Germinal center (tissue), 1 donor: ENCODE results near the gene DDC.
"Not testable (repeated sequence)": the region's sequence is repeated elsewhere in the genome, so short reads cannot be mapped to it uniquely, and the experiment has no call there.

Experiments
- DNase-seq: peaks from one replicate; pipeline ENCODE4 v3.0.0; 2012; ENCODE audit warnings: mixed read lengths, low spot score

The DDC gene

DNA sequence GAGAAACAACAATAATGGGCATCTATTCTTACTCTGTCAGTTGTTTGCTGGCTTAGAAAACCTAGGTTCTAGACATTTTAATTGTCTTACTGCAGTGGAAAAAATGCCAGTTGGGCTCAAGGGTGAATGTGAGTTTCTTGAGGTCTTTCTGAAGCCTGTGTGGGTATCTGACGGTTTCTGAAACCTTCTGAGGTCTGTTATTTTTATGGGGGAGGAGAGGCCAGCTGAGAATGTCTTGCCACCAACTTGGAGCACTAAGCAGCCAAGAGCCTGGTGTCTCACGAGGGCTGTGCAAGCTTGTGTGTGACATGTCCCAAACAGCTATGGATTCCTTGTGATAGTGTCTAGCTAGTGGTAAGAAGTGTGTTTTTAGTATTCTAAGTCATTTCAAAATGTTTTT is 24.2 kb upstream of the DDC start:
- no peak for DNase-seq

GRCh38 chr7:50588937-50589336 is 23.7 kb upstream of the DDC start:
- no peak for DNase-seq

- no peak for DNase-seq
These were observed 22.5 kb upstream of the DDC start for GRCh38 chr7:50587737-50588136.

GRCh38 chr7:50584793-50585408 is 19.7 kb upstream of the DDC start:
- DNase-seq, result no peak

DNA sequence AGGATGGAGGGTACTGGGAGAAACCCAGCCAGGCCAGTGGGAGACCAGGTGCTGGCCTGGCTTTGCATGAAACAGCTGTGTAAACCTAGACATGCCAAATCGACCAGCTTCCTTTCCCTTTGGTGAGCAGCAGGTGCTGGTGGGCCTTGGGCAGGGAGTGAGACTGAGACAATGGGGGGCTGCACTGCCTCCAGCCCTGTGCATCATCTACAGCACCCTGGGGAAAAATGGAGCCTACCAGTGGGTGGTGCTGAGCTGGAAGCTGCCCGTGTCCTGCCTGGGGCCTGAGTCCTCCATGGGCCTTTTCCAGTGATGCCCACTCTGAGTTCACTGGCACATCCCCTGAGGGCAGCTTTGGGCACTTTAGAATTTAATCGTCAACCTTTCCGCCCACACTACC is 19.2 kb upstream of the DDC start:
- DNase-seq, result no peak

DNA sequence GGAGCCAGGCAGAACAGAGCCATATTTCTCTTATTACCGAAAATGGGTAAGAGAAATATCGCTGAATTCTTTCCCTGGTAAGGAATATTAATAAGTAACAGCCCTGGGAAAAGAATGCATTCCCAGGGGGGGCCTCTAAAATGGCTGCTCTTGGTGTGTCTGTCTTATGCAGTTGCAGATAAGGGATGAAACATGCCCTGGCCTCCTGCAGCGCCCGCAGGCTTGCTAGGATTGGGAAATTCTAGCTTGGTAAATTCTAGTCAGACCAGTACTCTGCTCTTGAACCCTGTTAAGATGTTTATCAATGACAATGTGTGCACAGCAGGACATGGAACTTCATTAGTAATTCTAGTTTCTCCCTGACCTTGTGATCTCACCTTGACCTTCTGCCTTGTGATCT is 18.1 kb upstream of the DDC start:
- not testable (repeated sequence) for DNase-seq

GRCh38 chr7:50582271-50582670 is 17.1 kb upstream of the DDC start:
- not testable (repeated sequence) for DNase-seq

DNA sequence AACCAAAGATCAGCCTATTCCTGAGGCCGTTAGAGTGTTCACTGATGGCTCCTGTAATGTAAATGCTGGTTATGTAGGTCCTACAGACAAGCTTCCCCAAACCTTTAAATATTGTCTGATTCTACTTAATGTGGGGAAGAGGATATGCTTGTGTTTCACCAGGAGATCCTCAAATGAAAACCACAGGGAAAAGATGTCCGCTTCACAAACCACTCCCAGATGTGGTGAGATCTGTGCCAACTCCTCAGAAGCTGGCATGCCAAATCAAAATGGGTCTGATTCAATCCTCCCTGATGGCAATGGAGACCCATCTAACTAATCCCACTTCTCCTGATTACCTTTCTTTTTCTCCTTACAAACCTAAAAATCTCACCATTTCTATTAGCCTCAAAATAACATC is 15.5 kb upstream of the DDC start:
- DNase-seq, result not testable (repeated sequence)

DNA sequence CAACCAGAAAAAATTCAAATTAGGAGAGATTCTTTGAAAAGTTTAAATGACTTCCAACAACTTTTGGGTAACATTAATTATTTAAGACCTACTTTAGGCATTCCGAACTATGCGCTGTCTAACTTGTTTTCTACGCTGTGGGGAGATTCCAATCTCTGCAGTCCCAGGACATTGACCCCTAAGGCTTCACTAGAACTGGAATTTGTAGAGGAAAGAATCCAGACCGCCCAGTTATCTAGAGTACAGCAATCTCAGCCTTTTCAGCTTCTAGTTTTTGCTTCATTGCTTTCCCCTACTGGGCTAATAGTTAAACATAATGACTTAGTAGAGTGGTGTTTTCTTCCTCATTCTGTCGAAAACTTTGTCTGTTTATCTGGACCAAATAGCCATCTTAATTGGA is 14.9 kb upstream of the DDC start:
- no peak for DNase-seq

DNA sequence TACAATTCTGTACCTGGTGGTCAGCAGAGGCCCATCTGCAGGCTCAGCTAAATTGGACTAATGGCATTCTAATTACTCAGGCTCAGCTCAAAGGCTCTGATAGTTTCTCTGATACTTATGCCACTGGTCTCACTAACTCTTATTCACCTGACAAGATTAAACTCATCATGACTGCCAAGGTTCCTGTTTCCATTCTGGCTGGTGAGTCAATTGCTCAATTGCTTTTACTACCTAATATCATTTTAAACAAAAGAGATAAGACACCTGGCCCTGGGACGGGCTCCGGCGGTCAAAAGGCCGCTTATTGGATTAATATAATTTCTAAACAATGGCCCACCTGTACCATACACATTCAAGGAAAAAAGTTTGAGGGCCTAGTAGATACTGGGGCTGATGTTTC is 12.9 kb upstream of the DDC start:
- not testable (repeated sequence) for DNase-seq

GRCh38 chr7:50577569-50577968 is 12.4 kb upstream of the DDC start:
- DNase-seq, result no peak

- DNase-seq, result not testable (repeated sequence)
These were observed 11.2 kb upstream of the DDC start for GRCh38 chr7:50576388-50576787.

DNA sequence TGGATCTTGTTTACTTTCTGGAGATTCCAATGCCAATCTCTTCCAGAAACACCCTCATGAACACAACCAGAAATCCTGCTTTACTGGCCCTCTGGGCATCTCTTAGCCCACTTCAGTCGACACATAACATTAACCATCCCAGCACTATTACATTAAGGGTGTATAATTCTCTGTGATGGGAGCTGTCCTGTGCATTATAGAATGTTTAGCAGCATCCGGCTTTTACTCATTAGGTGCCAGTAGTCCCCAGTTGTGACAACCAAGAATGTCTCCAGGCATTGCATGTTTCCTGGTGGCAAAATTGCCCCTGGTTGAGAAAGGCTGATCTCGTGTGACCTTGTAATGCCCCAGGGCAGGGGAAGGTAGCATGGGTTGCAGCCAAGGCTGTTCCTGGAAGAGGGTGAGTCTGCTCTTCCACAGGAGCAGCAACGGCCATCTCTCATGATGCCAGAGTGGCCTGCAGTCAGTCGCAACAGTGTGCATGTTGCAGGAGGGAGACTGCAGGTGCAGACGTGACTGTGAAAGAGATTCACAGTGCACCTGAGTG is 2.6 kb upstream of the DDC start:
- no peak for DNase-seq

GRCh38 chr7:50565977-50566376 is 772 bp upstream of the DDC start:
- no peak for DNase-seq

- DNase-seq, result no peak
These were observed 333 bp upstream of the DDC start for GRCh38 chr7:50565559-50565916.

GRCh38 chr7:50564171-50564570 is 1.0 kb downstream of the DDC start:
- DNase-seq, result no peak

GRCh38 chr7:50562136-50562535 is 3.1 kb downstream of the DDC start:
- DNase-seq, result no peak

DNA sequence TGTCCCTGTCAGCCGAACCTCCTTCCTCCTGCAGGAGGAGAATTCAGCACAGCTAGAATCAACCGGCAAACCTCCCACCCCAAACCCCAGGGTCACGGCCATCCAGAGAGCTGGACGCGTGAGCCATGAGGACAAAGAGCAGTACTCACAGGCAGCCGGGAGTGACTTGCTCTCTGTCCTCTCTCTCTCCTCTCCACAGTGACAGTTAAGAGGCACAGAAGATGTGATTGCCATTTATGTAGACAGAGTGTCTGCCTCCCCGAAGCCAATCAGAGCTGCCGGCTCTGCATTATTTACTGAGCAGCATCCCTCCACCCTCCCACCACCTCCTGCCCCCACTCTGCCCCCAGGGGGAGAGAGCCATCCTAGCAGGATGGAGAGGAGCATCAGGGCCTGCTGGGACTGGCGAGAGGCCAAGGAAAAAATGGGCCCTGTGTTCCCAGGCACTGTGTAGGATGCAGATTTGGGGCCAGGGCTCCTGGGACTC is 4.3 kb downstream of the DDC start:
- no peak for DNase-seq

- DNase-seq, result no peak
These were observed 5.3 kb downstream of the DDC start for GRCh38 chr7:50559881-50560280.

DNA sequence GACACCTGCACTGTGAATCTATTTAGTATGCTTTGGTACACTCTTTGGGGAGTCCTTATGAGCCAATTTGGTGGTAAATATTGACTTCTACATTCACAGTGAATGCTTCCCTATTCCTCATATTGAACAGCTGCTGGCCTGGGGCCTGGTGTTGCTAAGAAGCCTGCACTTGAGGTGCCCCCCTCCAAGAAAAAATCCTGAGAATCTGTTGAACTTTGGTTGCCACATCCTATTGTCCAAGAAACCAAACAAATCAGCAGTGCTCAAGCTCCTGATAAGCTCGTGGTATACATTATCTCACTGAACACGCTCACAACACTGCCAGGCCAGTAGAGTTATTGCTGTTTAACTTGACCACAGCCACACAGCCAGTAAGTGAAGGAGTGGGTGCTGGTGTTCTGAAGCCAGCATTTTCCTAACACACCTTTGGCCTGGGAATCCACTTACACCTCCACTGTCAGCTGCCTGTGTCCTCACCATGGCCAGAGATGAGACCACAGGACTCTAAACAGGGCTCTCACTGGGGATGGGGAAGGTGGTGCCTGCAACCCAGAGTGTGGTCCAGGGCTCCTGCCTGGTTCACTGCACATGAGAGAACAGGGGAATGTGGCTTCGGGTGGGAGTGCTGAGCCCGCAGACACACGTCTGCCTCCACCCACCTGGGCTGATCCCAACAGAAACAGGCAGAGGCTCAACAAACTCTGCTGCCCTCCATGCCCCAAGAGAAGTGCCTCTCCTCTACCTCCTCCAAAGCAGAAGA is 6.7 kb downstream of the DDC start:
- DNase-seq, result no peak

- no peak for DNase-seq
These were observed 8.1 kb downstream of the DDC start for GRCh38 chr7:50557099-50557498.

DNA sequence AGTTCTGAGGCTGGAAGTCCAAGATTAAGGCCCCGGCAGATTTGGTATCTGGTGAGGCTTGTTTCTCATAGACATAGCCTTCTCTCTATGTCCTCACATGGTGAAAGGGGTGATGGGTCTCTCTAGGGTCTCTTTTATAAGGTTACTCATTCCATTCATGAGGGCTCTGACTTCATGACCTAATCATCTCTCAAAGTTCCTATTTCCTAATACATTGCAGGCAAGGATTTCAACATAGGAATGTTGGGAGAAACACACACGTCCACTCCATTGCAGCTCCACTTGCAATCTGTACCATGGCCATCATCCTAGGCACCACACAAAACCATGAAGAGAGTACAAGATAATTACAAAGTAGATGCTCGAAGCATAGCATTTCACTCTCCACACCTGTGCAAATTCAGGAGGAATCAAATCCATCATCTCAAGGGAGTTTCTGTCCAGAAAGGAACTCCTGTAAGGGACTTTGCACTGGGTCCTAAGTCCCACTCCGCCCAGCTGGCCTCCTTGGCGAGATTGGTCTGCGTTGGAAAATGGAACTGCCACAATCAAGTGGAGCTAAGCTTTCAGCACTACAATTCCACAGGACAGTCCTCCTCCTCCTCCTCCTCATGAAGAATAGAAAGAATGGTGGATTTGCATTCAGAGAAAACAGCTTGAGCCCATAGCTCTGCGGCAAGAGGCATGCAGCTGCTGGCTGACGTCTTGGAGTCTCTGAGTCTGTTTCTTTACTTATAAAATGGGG is 8.8 kb downstream of the DDC start:
- DNase-seq, result no peak

GRCh38 chr7:50555594-50556140 is 9.5 kb downstream of the DDC start:
- DNase-seq, result no peak
